Hepatocyte (in vitro differentiated cells): ENCODE results near the gene TM9SF2.

Experiments
- EZH2 ChIP-seq: fragments of 200-600 bp; sonication (generic); IDR thresholded peaks from 2 replicates; pipeline ENCODE4 v1.6.1; 2016; ENCODE audit warnings: antibody characterized with exemption, mild to moderate bottlenecking, borderline replicate concordance
- EZH2phosphoT487 ChIP-seq: fragments of 200-600 bp; sonication (generic); IDR thresholded peaks from one replicate; pipeline ENCODE4 v1.6.1; 2018; ENCODE audit warnings: antibody characterized with exemption, mild to moderate bottlenecking, low read depth, moderate library complexity; ENCODE audit not compliant: unreplicated experiment, severe bottlenecking
- TF ChIP-seq, protein P1 (sequence below): fragments of 200-600 bp; sonication (generic); IDR thresholded peaks from 2 replicates; pipeline ENCODE4 v1.5.1; 2016; ENCODE audit warnings: antibody characterized with exemption, mild to moderate bottlenecking; ENCODE audit not compliant: poor library complexity

DNA sequence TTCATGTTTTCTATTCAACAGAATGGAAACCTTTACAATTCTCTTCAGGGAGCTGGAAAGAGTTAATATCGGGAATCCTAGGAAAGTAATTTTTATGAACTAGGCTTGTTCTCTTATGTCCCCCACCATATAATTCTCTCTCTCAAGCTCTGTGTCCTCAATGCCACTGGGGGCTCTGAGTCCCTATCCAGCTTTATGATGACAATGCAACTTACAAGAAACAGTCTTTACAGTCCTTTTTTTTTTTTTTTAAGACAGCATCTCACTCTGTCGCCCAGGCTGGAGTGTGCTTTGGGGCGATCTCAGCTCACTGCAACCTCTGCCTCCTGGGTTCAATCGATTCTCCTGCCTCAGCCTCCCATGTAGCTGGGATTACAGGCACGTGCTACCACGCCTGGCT is 31.2 kb upstream of the TM9SF2 start:
- TF ChIP-seq, protein P1, sequence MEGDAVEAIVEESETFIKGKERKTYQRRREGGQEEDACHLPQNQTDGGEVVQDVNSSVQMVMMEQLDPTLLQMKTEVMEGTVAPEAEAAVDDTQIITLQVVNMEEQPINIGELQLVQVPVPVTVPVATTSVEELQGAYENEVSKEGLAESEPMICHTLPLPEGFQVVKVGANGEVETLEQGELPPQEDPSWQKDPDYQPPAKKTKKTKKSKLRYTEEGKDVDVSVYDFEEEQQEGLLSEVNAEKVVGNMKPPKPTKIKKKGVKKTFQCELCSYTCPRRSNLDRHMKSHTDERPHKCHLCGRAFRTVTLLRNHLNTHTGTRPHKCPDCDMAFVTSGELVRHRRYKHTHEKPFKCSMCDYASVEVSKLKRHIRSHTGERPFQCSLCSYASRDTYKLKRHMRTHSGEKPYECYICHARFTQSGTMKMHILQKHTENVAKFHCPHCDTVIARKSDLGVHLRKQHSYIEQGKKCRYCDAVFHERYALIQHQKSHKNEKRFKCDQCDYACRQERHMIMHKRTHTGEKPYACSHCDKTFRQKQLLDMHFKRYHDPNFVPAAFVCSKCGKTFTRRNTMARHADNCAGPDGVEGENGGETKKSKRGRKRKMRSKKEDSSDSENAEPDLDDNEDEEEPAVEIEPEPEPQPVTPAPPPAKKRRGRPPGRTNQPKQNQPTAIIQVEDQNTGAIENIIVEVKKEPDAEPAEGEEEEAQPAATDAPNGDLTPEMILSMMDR = no peak
- TF ChIP-seq EZH2 (no peak), EZH2phosphoT487 (no peak)
